ENCODE measurements around the gene ATG10. TPM values are rescaled to one million over a fixed set of nuclear protein-coding genes. Genes with fewer than 3 reads are reported as not detected.
A peak's percentile ranks its signal among the peaks of the same experiment; 100 is the strongest.
"Not testable (repeated sequence)": the region's sequence is repeated elsewhere in the genome, so short reads cannot be mapped to it uniquely, and the experiment has no call there.

ATG10 gene
- total RNA-seq, 2 experiments from 2014 or later = 9.3 to 13.3 TPM

- Mint-ChIP-seq H3K9me3 (ENCODE audit: low read depth) (no peaks in the 10 kb centered on the region), H3K4me3 (no peak overlapping the region), H3K27ac (no peak overlapping the region), H3K36me3 (peaks cover 20% of the 10 kb centered on the region), H3K27me3 (no peaks in the 10 kb centered on the region), H3K4me1 (no peaks in the 10 kb centered on the region)
- CTCF ChIA-PET = interaction anchor here (1.0 to 1.6 kb wide), 2 partner anchors 12 to 14 kb away, joined by 3 to 5 read pairs; no protein-coding TSS in a partner anchor
- no peak for DNase-seq
- ATAC-seq = no peak
Measured at GRCh38 chr5:82265047-82265446, 293.2 kb downstream of the ATG10 start.

GRCh38 chr5:82267297-82267933 is 295.6 kb downstream of the ATG10 start:
- not testable (repeated sequence) for ATAC-seq; H3K27ac Mint-ChIP-seq; H3K4me1 Mint-ChIP-seq; H3K27me3 Mint-ChIP-seq; H3K9me3 Mint-ChIP-seq (ENCODE audit: low read depth); DNase-seq; H3K4me3 Mint-ChIP-seq
- CTCF ChIA-PET = interaction anchor here (0.8 kb wide), 1 partner anchor 9 kb away, joined by 3 read pairs; no protein-coding TSS in a partner anchor
- H3K36me3 Mint-ChIP-seq = peaks cover 21% of the 10 kb centered on the region

- H3K36me3 Mint-ChIP-seq = peaks cover 33% of the 10 kb centered on the region
- not testable (repeated sequence) for H3K4me3 Mint-ChIP-seq; H3K27ac Mint-ChIP-seq; H3K9me3 Mint-ChIP-seq (ENCODE audit: low read depth); ATAC-seq; H3K27me3 Mint-ChIP-seq; DNase-seq
- peaks cover 11% of the 10 kb centered on the region for H3K4me1 Mint-ChIP-seq
- CTCF ChIA-PET = interaction anchor here (2.1 kb wide), 1 partner anchor 9 kb away, joined by 5 read pairs; no protein-coding TSS in a partner anchor
Measured at GRCh38 chr5:82269363-82269762, 297.5 kb downstream of the ATG10 start.

GRCh38 chr5:82272571-82273356 is 300.9 kb downstream of the ATG10 start:
- CTCF ChIA-PET = interaction anchor here (1.2 kb wide), 1 partner anchor 101 kb away, joined by 3 read pairs; no protein-coding TSS in a partner anchor
- H3K4me3 Mint-ChIP-seq; DNase-seq; H3K27me3 Mint-ChIP-seq; H3K9me3 Mint-ChIP-seq (ENCODE audit: low read depth); ATAC-seq: not testable (repeated sequence)
- peaks cover 29% of the 10 kb centered on the region for H3K4me1 Mint-ChIP-seq
- H3K27ac Mint-ChIP-seq = peak overlapping the region; percentile 26
- H3K36me3 Mint-ChIP-seq = peaks cover 55% of the 10 kb centered on the region

- H3K4me3 Mint-ChIP-seq; H3K9me3 Mint-ChIP-seq (ENCODE audit: low read depth); ATAC-seq; H3K27ac Mint-ChIP-seq; DNase-seq; H3K27me3 Mint-ChIP-seq: not testable (repeated sequence)
- peaks cover 57% of the 10 kb centered on the region for H3K36me3 Mint-ChIP-seq
- peaks cover 29% of the 10 kb centered on the region for H3K4me1 Mint-ChIP-seq
- CTCF ChIA-PET = interaction anchor here (1.2 kb wide), 1 partner anchor 102 kb away, joined by 3 read pairs; no protein-coding TSS in a partner anchor
Measured at GRCh38 chr5:82273426-82273825, 301.6 kb downstream of the ATG10 start.

GRCh38 chr5:82274343-82275211 is 302.8 kb downstream of the ATG10 start:
- H3K4me3 Mint-ChIP-seq = no peak overlapping the region
- peaks cover 51% of the 10 kb centered on the region for H3K36me3 Mint-ChIP-seq
- DNase-seq (no peak), ATAC-seq (no peak)
- no peaks in the 10 kb centered on the region for H3K9me3 Mint-ChIP-seq (ENCODE audit: low read depth)
- no peak overlapping the region for H3K27ac Mint-ChIP-seq
- CTCF ChIA-PET = interaction anchor here (1.2 kb wide), 1 partner anchor 103 kb away, joined by 3 read pairs; no protein-coding TSS in a partner anchor
- H3K27me3 Mint-ChIP-seq = no peaks in the 10 kb centered on the region
- H3K4me1 Mint-ChIP-seq = peaks cover 37% of the 10 kb centered on the region

- ATAC-seq (no peak), DNase-seq (no peak)
- CTCF ChIA-PET = no interaction called here
- Mint-ChIP-seq H3K4me1 (peaks cover 44% of the 10 kb centered on the region), H3K27ac (peak overlapping the region; percentile 1), H3K4me3 (no peak overlapping the region), H3K9me3 (ENCODE audit: low read depth) (no peaks in the 10 kb centered on the region), H3K36me3 (peaks cover 48% of the 10 kb centered on the region), H3K27me3 (no peaks in the 10 kb centered on the region)
Measured at GRCh38 chr5:82275216-82275664, 303.4 kb downstream of the ATG10 start.

- Mint-ChIP-seq H3K27me3 (no peaks in the 10 kb centered on the region), H3K4me3 (peak overlapping the region; percentile 86), H3K4me1 (peaks cover 56% of the 10 kb centered on the region), H3K36me3 (peaks cover 51% of the 10 kb centered on the region), H3K27ac (peak overlapping the region; percentile 97), H3K9me3 (ENCODE audit: low read depth) (no peaks in the 10 kb centered on the region)
- DNase-seq = no peak
- ATAC-seq = no peak
- CTCF ChIA-PET = interaction anchor here (0.6 to 1.6 kb wide), 2 partner anchors 12 to 866 kb away, joined by 3 to 5 read pairs; no protein-coding TSS in a partner anchor
Measured at GRCh38 chr5:82276800-82277612, 305.2 kb downstream of the ATG10 start.

- no peaks in the 10 kb centered on the region for H3K9me3 Mint-ChIP-seq (ENCODE audit: low read depth)
- H3K36me3 Mint-ChIP-seq = peaks cover 48% of the 10 kb centered on the region
- ATAC-seq (peak; percentile 3), DNase-seq (no peak)
- CTCF ChIA-PET = interaction anchor here (1.6 kb wide), 1 partner anchor 12 kb away, joined by 5 read pairs; no protein-coding TSS in a partner anchor
- peaks cover 53% of the 10 kb centered on the region for H3K4me1 Mint-ChIP-seq
- H3K27me3 Mint-ChIP-seq = no peaks in the 10 kb centered on the region
- peak overlapping the region; percentile 97 for H3K27ac Mint-ChIP-seq
- H3K4me3 Mint-ChIP-seq = peak overlapping the region; percentile 86
Measured at GRCh38 chr5:82277613-82277986, 305.8 kb downstream of the ATG10 start.

GRCh38 chr5:82277987-82278710 is 306.3 kb downstream of the ATG10 start, which contains the start of gene RPS23:
TSS of gene RPS23 (minus strand) at chr5:82278354. CDS start at chr5:82278323, 31 bp downstream.
- Mint-ChIP-seq H3K27me3 (no peaks in the 10 kb centered on the region), H3K27ac (peak within 1 kb of the TSS; percentile 97), H3K4me1 (peaks cover 49% of the 10 kb centered on the region), H3K4me3 (peak within 1 kb of the TSS; percentile 86), H3K36me3 (peaks cover 45% of the 10 kb centered on the region), H3K9me3 (ENCODE audit: low read depth) (no peaks in the 10 kb centered on the region)
- ATAC-seq (peak; percentile 94), DNase-seq (peak; percentile 92)
- CTCF ChIA-PET = interaction anchor here (1.0 kb wide), 1 partner anchor 19 kb away, joined by 4 read pairs; no protein-coding TSS in a partner anchor

- Mint-ChIP-seq H3K27me3 (no peaks in the 10 kb centered on the region), H3K9me3 (ENCODE audit: low read depth) (no peaks in the 10 kb centered on the region), H3K4me1 (peaks cover 45% of the 10 kb centered on the region), H3K27ac (peak overlapping the region; percentile 97), H3K4me3 (peak overlapping the region; percentile 86), H3K36me3 (peaks cover 40% of the 10 kb centered on the region)
- DNase-seq (no peak), ATAC-seq (no peak)
- CTCF ChIA-PET = interaction anchor here (1.0 kb wide), 1 partner anchor 20 kb away, joined by 4 read pairs; no protein-coding TSS in a partner anchor
Measured at GRCh38 chr5:82278711-82279370, 307.0 kb downstream of the ATG10 start.
